Prostate gland (tissue), 2 donors: Measurements from ENCODE around the gene TMEM190.
"Not testable (repeated sequence)": the region's sequence is repeated elsewhere in the genome, so short reads cannot be mapped to it uniquely, and the experiment has no call there.

Experiments
- POLR2A ChIP-seq: fragments of 450-650 bp; IDR thresholded peaks from one replicate; pipeline ENCODE4 v1.6.1; 2016; ENCODE audit warnings: antibody characterized with exemption, mild to moderate bottlenecking
- TF ChIP-seq, protein P1 (sequence below), 4 experiments: fragments of 200-600 bp in 2 of 4; fragments of 450-650 bp in 2 of 4; sonication (generic) in 2 of 4; IDR thresholded peaks; 1 replicate in 3 of 4; 2 replicates in 1 of 4; pipeline ENCODE4 v1.5.1; 2016 to 2019; ENCODE audit warnings: antibody characterized with exemption in 4 of 4, mild to moderate bottlenecking in 2 of 4, moderate library complexity in 2 of 4

DNA sequence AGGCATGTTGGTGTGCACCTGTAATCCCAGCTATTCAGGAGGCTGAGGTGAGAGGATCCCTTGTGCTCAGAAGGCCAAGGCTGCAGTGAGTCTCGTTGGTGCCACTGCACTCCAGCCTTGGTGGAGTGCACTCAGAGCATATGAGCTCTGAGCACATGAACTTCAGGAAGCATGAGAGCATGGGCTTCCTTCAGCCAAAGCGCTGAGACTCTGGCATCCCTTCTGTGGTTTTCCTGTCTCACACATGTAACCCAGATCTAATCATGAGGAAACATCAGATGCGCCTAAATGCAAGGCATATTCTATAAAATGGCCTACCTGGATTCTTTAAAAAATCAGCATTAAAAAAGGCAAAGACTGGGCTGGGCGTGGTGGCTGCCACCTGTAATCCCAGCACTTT is 44.7 kb downstream of the TMEM190 start:
- TF ChIP-seq POLR2A = not testable (repeated sequence)
- TF ChIP-seq, protein P1, sequence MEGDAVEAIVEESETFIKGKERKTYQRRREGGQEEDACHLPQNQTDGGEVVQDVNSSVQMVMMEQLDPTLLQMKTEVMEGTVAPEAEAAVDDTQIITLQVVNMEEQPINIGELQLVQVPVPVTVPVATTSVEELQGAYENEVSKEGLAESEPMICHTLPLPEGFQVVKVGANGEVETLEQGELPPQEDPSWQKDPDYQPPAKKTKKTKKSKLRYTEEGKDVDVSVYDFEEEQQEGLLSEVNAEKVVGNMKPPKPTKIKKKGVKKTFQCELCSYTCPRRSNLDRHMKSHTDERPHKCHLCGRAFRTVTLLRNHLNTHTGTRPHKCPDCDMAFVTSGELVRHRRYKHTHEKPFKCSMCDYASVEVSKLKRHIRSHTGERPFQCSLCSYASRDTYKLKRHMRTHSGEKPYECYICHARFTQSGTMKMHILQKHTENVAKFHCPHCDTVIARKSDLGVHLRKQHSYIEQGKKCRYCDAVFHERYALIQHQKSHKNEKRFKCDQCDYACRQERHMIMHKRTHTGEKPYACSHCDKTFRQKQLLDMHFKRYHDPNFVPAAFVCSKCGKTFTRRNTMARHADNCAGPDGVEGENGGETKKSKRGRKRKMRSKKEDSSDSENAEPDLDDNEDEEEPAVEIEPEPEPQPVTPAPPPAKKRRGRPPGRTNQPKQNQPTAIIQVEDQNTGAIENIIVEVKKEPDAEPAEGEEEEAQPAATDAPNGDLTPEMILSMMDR (IDR thresholded peaks at IDR 0.05) = not testable (repeated sequence)
